ENCODE data around the gene ACOT4. TPM values are rescaled to one million over a fixed set of nuclear protein-coding genes. Genes with fewer than 3 reads are reported as not detected.

The ACOT4 gene
- total RNA-seq, 4 donors from 2014 or later, result 3.5 to 10.4 (median 5.5) TPM

DNA sequence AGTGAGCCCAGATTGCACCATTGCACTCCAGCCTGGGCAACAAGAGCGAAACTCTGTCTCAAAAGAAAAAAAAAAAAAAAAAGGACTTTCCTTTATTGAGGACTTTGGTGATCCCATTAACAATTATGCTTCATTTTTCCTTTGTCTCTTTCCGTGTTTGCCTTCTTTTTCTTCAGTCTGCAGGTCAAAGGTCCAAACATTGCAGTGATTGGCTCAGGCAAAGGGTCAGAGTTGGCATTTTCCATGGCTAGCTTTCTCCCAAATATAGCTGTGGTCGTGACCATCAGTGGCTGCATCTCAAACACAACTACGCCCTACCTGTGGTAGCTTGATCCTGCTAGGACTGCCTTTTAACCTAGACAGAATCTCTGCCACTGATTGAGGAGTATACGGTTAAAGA, 46.2 kb downstream of the ACOT4 start:
- TF ChIP-seq, protein P1, sequence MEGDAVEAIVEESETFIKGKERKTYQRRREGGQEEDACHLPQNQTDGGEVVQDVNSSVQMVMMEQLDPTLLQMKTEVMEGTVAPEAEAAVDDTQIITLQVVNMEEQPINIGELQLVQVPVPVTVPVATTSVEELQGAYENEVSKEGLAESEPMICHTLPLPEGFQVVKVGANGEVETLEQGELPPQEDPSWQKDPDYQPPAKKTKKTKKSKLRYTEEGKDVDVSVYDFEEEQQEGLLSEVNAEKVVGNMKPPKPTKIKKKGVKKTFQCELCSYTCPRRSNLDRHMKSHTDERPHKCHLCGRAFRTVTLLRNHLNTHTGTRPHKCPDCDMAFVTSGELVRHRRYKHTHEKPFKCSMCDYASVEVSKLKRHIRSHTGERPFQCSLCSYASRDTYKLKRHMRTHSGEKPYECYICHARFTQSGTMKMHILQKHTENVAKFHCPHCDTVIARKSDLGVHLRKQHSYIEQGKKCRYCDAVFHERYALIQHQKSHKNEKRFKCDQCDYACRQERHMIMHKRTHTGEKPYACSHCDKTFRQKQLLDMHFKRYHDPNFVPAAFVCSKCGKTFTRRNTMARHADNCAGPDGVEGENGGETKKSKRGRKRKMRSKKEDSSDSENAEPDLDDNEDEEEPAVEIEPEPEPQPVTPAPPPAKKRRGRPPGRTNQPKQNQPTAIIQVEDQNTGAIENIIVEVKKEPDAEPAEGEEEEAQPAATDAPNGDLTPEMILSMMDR (IDR thresholded peaks at IDR 0.05; ENCODE audit: low read depth), result no peak

DNA sequence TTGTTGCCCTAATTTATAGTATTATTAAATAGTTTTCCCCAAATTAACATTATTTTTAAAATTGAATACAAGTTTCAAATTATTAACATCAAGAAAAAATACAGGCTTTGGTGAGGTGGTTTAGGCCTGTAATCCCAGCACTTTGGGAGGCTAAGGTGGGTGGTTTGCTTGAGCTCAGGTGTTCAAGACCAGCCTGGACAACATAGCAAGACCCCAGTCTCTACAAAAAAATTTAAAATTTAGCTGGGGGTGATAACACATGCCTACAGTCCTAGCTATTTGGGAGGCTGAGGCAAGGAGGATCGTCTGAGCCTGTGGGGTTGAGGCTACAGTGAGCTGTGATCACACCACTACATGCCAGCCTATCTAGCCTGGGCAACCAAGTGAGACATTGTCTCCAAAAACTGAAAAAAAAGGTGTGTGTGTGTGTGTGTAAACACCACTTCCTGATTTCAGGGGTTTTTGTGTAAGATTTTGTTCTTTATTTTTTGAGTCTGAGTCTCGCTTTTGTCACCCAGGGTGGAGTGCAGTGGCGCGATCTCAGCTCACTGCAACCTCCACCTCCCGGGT, 49.2 kb downstream of the ACOT4 start:
- TF ChIP-seq, protein P1 (IDR thresholded peaks at IDR 0.05; ENCODE audit: low read depth), result no peak

DNA sequence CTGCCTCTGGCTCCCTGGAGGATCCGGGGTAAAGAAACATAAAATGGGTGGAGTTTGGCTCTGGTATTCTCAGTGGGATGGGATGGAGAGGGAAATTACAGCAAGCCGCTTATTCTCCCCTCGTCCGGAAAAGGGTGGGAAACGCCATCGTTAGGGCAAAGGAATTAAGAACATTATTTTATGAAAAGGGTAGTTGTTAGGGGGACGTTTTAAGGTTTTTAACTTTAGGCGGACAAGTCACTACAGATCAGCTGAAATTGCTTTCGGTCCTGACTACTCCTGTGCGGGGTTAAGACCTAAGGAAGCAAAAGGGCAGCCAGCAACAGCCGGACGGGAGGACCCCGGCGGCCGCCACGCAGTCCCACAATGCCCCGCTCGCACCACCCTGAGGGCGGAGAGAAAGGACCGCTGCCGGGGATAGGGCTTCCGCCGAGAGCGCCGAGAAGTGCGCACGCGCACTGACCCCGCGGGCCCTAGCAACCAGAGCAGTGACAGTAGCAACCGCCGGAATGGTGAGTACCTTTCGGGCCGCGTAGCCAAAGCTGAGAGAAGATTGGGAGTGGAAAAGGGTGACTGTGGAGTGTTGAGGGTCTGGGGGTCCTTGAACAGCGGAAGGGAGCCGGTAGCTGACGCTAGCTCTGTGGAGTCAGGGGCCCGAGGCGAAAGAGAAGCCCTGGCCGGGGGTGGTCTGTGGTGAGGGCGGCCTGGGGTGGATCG, 53.0 kb downstream of the ACOT4 start, which contains the start of gene DNAL1:
Gene DNAL1, plus strand, starts transcription at position 456 of the 717 bp plus-strand sequence. Its CDS starts 54 bp downstream, at position 510.
- TF ChIP-seq, protein P1 (IDR thresholded peaks at IDR 0.05; ENCODE audit: low read depth), result no peak

DNA sequence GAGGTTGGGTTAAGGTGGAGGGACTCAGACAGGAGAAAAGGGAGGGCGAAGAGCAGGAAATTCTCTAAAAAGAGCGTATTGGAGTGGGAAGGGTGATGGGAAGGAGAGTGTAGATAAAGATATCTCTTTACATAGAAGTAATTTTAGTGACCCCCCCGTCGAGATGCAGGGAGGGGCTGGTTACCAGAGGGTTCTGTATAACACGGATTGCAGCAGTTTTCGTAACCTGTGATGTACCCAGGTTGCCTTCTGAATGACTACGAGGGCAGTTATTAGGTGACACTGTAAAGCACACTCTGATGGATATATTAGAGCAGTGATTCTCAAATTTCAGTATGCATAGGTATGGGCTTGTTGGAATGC, 53.6 kb downstream of the ACOT4 start:
- TF ChIP-seq, protein P1 (IDR thresholded peaks at IDR 0.05; ENCODE audit: low read depth), result no peak

Other genes starting within 250 kb of the ACOT4 start
- 10 to 100 TPM; 45.1 to 85.8 (median 61.2) TPM for gene NUMB, start 133.3 kb upstream of the ACOT4 start, total RNA-seq
- gene RIOX1, start 100.9 kb upstream of the ACOT4 start, total RNA-seq, result 10 to 100 TPM in 1 of 4 donors, 1 to 10 TPM in 3; 5.7 to 15.1 (median 9.4) TPM
- 10 to 100 TPM in 3 of 4 donors, 1 to 10 TPM in 1; 9.7 to 45.0 (median 22.3) TPM for gene ACOT1, start 54.7 kb upstream of the ACOT4 start, total RNA-seq
- 1 to 10 TPM in 1 of 4 donors, under 1 TPM in 3; 0.16 to 1.1 (median 0.39) TPM for gene HEATR4, start 32.9 kb upstream of the ACOT4 start, total RNA-seq
- 100 to 1,000 TPM in 2 of 4 donors, 10 to 100 TPM in 2; 40.3 to 266 (median 88.0) TPM for gene ACOT2, start 22.7 kb upstream of the ACOT4 start, total RNA-seq
- gene ACOT6, start 20.6 kb downstream of the ACOT4 start, total RNA-seq, result not detected
- gene DNAL1, start 53.1 kb downstream of the ACOT4 start, total RNA-seq, result 10 to 100 TPM in 2 of 4 donors, 1 to 10 TPM in 2; 5.9 to 11.7 (median 8.1) TPM
- 10 to 100 TPM; 21.2 to 31.1 (median 23.4) TPM for gene PNMA1, start 122.5 kb downstream of the ACOT4 start, total RNA-seq

All from subcutaneous adipose tissue (tissue), 4 donors.